Natural killer cell (primary cell): ENCODE data around the gene CFAP298. TPM values are rescaled to one million over a fixed set of nuclear protein-coding genes. Genes with fewer than 3 reads are reported as not detected.
"Not testable (repeated sequence)": the region's sequence is repeated elsewhere in the genome, so short reads cannot be mapped to it uniquely, and the experiment has no call there.

Source experiments
- ATAC-seq, 3 donors: fragments of 150-1000 bp in 2 of 3; fragments of 200-7000 bp in 1 of 3; cut with Tn5 transposase; 1 replicate in 1 of 3; 2 replicates in 2 of 3; pipeline ENCODE4 v1.10.0; 2021; ENCODE audit warnings: mild to moderate bottlenecking in 2 of 3, moderate library complexity in 2 of 3
- DNase-seq, 2 donors: peaks; one replicate each; pipeline versions ENCODE4 v3.0.0 to v3.0.0-alpha.2; 2013 to 2021; ENCODE audit warnings: mixed read lengths in 1 of 2
- H3K27ac ChIP-seq: one replicate; pipeline ENCODE4 v1.5.1; 2013; ENCODE audit warnings: mild to moderate bottlenecking, low read length
- H3K27me3 ChIP-seq: one replicate; pipeline ENCODE4 v1.6.1; 2013; ENCODE audit warnings: low read length; ENCODE audit not compliant: control insufficient read depth, insufficient read depth
- H3K36me3 ChIP-seq: one replicate; pipeline ENCODE4 v1.6.1; 2013; ENCODE audit warnings: low read length; ENCODE audit not compliant: control insufficient read depth, insufficient read depth
- H3K4me1 ChIP-seq: one replicate; pipeline ENCODE4 v1.6.1; 2013; ENCODE audit warnings: low read length; ENCODE audit not compliant: control insufficient read depth, insufficient read depth
- H3K4me3 ChIP-seq: one replicate; pipeline ENCODE4 v1.5.1; 2013; ENCODE audit warnings: low read length
- H3K9me3 ChIP-seq: one replicate; pipeline ENCODE4 v1.6.1; 2013; ENCODE audit warnings: low read length; ENCODE audit not compliant: control insufficient read depth, insufficient read depth
- H3K27ac Mint-ChIP-seq, 2 donors: one replicate each; pipeline ENCODE4 v1.8.0; 2022; ENCODE audit warnings: mild to moderate bottlenecking in 2 of 2, mixed read lengths in 2 of 2, moderate library complexity in 1 of 2
- H3K27me3 Mint-ChIP-seq, 2 donors: one replicate each; pipeline ENCODE4 v1.8.0; 2022; ENCODE audit warnings: low read depth in 2 of 2, mixed read lengths in 2 of 2
- H3K36me3 Mint-ChIP-seq: one replicate; pipeline ENCODE4 v1.8.0; 2022; ENCODE audit warnings: mixed read lengths
- H3K4me1 Mint-ChIP-seq, 2 donors: one replicate each; pipeline ENCODE4 v1.8.0; 2022; ENCODE audit warnings: mixed read lengths in 2 of 2
- H3K4me3 Mint-ChIP-seq: one replicate; pipeline ENCODE4 v1.8.0; 2022; ENCODE audit warnings: mild to moderate bottlenecking, moderate library complexity, mixed read lengths
- H3K9me3 Mint-ChIP-seq, 2 donors: one replicate each; pipeline ENCODE4 v1.8.0; 2022; ENCODE audit warnings: mixed read lengths in 2 of 2
- WGBS: methylation state at CpG from one replicate; pipeline ENCODE4 v1.1.7; 2013; ENCODE audit warnings: missing lambda C conversion rate; ENCODE audit not compliant: insufficient coverage; 5-methylcytosine and 5-hydroxymethylcytosine counted together
- intact Hi-C: fragments of 100-400 bp; cut with micrococcal nuclease; formaldehyde crosslinking; loops from one replicate; pipeline ENCODE4 v1.14.2; 2022
- total RNA-seq, 4 donors: library from RNA; stranded (reverse); fragments of 120-200 nt in 1 of 4; gene quantifications; one replicate each; pipeline versions ENCODE4 v1.2.3 to v1.2.4, GENCODE V29; 2013 to 2022
- TF ChIP-seq, protein P1 (sequence below): fragments of 200-600 bp; IDR thresholded peaks from one replicate; pipeline ENCODE4 v1.8.0; 2022; ENCODE audit warnings: antibody characterized with exemption

Gene CFAP298
- total RNA-seq, 3 donors from 2014 or later (not counting 1 experiment from before 2014, with no cell fraction given): 16.1 to 23.7 (median 16.8) TPM

DNA sequence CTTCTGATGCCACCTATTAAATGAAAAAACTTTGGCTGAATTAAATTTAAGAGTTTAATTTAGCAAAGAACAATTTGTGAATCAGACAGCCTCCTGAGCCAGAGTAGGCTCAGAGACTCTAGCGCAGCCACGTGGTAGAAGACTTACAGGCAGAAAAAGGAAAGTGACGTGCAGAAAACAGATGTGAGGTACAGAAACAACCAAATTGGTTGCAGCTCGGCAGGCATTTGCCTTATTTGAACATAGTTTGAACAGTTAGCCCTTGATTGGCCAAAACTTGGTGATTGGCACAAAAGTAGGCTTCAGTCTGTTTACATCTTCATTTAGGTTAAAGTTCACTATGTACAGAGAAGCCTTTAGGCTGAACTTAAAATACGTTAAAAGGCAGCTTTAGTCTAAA is 49.8 kb downstream of the CFAP298 start:
- Mint-ChIP-seq H3K27me3 (no peaks in the 10 kb centered on the region), H3K4me3 (no peak overlapping the region), H3K36me3 (peaks cover 30% of the 10 kb centered on the region), H3K27ac (no peak overlapping the region), H3K9me3 (peaks cover 0 to 9% of the 10 kb centered on the region in 2 donors), H3K4me1 (peaks cover 0 to 19% of the 10 kb centered on the region in 2 donors)
- Histone ChIP-seq H3K4me1 (peaks cover under 1% of the 10 kb centered on the region), H3K36me3 (peaks cover 8% of the 10 kb centered on the region), H3K4me3 (no peak overlapping the region), H3K27me3 (no peaks in the 10 kb centered on the region), H3K27ac (no peak overlapping the region), H3K9me3 (no peaks in the 10 kb centered on the region)
- no peak for ATAC-seq
- intact Hi-C loops: no loop called here
- WGBS: 83% methylated on average over 5 of the region's 5 CpGs
- peak in 1 of 2 donors; percentile 34 for DNase-seq
- TF ChIP-seq, protein P1, sequence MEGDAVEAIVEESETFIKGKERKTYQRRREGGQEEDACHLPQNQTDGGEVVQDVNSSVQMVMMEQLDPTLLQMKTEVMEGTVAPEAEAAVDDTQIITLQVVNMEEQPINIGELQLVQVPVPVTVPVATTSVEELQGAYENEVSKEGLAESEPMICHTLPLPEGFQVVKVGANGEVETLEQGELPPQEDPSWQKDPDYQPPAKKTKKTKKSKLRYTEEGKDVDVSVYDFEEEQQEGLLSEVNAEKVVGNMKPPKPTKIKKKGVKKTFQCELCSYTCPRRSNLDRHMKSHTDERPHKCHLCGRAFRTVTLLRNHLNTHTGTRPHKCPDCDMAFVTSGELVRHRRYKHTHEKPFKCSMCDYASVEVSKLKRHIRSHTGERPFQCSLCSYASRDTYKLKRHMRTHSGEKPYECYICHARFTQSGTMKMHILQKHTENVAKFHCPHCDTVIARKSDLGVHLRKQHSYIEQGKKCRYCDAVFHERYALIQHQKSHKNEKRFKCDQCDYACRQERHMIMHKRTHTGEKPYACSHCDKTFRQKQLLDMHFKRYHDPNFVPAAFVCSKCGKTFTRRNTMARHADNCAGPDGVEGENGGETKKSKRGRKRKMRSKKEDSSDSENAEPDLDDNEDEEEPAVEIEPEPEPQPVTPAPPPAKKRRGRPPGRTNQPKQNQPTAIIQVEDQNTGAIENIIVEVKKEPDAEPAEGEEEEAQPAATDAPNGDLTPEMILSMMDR: no peak

DNA sequence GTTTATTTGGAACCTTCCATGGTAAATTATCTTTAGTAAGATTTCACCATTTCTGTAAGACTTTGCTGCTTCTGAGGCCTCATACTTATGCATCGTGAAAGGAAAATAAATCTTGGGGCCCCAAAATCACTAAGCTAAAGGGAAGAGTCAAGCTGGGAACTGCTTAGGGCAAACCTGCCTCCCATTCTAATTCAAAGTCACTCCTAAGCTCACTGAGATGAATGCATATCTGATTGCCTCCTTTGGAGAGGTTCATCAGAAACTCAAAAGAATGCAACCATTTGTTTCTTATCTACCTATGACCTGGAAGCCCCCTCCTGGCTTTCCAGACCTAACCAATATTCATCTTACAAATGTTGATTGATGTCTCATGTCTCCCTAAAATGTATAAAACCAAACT is 50.7 kb downstream of the CFAP298 start:
- intact Hi-C loops: not testable (repeated sequence)

DNA sequence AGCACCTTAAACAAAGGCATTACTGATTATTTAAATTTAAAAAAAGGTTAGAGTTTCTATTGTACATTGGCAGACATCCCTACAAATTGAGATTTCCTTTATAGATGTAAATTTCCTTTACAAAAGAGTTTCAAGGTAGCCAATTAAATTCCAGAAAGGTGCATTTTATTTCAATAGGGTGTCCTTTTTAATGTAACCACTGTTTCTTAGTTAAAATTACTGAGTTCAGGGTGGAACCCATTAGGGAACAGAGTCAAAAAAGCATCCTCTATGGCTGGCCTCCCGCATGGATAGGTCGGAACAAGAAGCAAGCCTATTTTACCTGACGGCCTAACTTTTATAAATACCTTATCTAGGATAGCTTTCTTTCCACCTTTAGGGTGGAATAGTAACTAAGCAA is 51.3 kb downstream of the CFAP298 start:
- H3K4me1 Mint-ChIP-seq: peaks cover 0 to 20% of the 10 kb centered on the region in 2 donors
- H3K9me3 Mint-ChIP-seq: peaks cover 0 to 9% of the 10 kb centered on the region in 2 donors
- H3K36me3 Mint-ChIP-seq: peaks cover 18% of the 10 kb centered on the region
- DNase-seq: no peak
- WGBS: 80% methylated on average over 1 of the region's 3 CpGs
- H3K27me3 Mint-ChIP-seq: no peaks in the 10 kb centered on the region
- no peaks in the 10 kb centered on the region for H3K4me1 ChIP-seq
- no peak for ATAC-seq
- no peak overlapping the region for H3K27ac Mint-ChIP-seq
- H3K9me3 ChIP-seq: no peaks in the 10 kb centered on the region
- H3K27ac ChIP-seq: no peak overlapping the region
- H3K36me3 ChIP-seq: no peaks in the 10 kb centered on the region
- H3K27me3 ChIP-seq: no peaks in the 10 kb centered on the region
- TF ChIP-seq, protein P1: no peak
- H3K4me3 ChIP-seq: no peak overlapping the region
- intact Hi-C loops: no loop called here
- H3K4me3 Mint-ChIP-seq: no peak overlapping the region

More for the DNA sequence above, 50.7 kb downstream of the CFAP298 start:
- H3K36me3 ChIP-seq, H3K9me3 Mint-ChIP-seq, ATAC-seq, H3K27me3 Mint-ChIP-seq, H3K27me3 ChIP-seq, H3K9me3 ChIP-seq, DNase-seq, H3K27ac ChIP-seq, H3K4me3 Mint-ChIP-seq, H3K4me1 ChIP-seq, H3K4me3 ChIP-seq: not testable (repeated sequence)
- H3K36me3 Mint-ChIP-seq: peaks cover 24% of the 10 kb centered on the region
- WGBS: 75% methylated on average over 1 of the region's 1 CpG
- H3K27ac Mint-ChIP-seq: peak overlapping the region in 1 of 2 donors; percentile 24
- peaks cover 0 to 17% of the 10 kb centered on the region in 2 donors for H3K4me1 Mint-ChIP-seq

DNA sequence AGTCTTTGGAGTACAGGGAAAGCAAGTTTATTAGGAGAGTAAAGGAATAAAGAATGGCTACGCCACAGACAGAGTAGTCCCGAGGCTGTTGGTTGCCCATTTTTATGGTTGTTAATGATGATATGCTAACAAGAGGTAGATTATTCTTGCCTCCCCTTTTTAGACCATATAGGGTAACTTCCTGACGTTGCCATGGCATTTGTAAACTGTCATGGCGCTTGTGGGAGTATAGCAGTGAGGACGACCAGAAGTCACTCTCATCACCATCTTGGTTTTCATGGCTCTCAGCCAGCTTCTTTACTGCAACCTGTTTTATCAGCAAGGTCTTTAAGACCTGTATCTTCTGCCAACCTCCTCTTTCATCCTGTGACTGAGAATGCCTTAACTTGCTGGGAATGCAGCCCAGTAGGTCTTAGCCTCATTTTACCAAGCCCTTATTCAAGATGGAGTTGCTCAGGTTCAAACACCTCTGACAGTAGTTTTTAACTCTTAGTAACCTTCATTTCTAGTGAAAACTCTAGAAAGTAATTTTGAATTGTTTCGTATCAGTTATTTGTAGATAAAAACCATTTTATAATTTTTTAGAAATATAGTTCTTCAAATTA is 53.1 kb downstream of the CFAP298 start:
- intact Hi-C loops: no loop called here
- no peak overlapping the region for H3K4me3 ChIP-seq
- Mint-ChIP-seq H3K9me3 (no peaks in the 10 kb centered on the region), H3K27me3 (no peaks in the 10 kb centered on the region), H3K36me3 (no peaks in the 10 kb centered on the region), H3K27ac (no peak overlapping the region), H3K4me3 (no peak overlapping the region), H3K4me1 (peaks cover 7 to 32% of the 10 kb centered on the region in 2 donors)
- ATAC-seq (no peak), DNase-seq (no peak)
- H3K36me3 ChIP-seq: no peaks in the 10 kb centered on the region
- TF ChIP-seq, protein P1: no peak
- no peak overlapping the region for H3K27ac ChIP-seq
- H3K9me3 ChIP-seq: no peaks in the 10 kb centered on the region
- H3K27me3 ChIP-seq: no peaks in the 10 kb centered on the region
- WGBS: 92% methylated on average over 5 of the region's 6 CpGs
- no peaks in the 10 kb centered on the region for H3K4me1 ChIP-seq
